HEK293T (cell line): ENCODE data around the gene PSD2.

Experiments used
- CTCF ChIA-PET: fragments of 350-600 bp; formaldehyde crosslinking; extraction: SDS; loops from one replicate; lab custom pipeline; 2021; ENCODE audit warnings: antibody characterized with exemption, inconsistent platforms; lab: Yijun Ruan, JAX
- POLR2A ChIA-PET: fragments of 350-600 bp; formaldehyde crosslinking; extraction: SDS; loops from one replicate; lab custom pipeline; 2020; ENCODE audit warnings: antibody characterized with exemption, inconsistent platforms; lab: Yijun Ruan, JAX
- DNase-seq: peaks from one replicate; pipeline ENCODE4 v3.0.0; 2012; ENCODE audit warnings: mixed read lengths; ENCODE audit errors: extremely low spot score
- ARNT ChIP-seq: fragments of 450-650 bp; IDR thresholded peaks from 2 replicates; pipeline ENCODE4 v1.6.1; 2017; ENCODE audit warnings: mild to moderate bottlenecking
- BHLHE40 ChIP-seq: fragments of 450-650 bp; IDR thresholded peaks from 2 replicates; pipeline ENCODE4 v1.6.1; 2016; ENCODE audit warnings: mild to moderate bottlenecking, moderate library complexity, borderline replicate concordance
- CTBP1 ChIP-seq: fragments of 450-650 bp; IDR thresholded peaks from 2 replicates; pipeline ENCODE4 v1.6.1; 2016; ENCODE audit warnings: borderline replicate concordance
- FOXA1 ChIP-seq: fragments of 450-650 bp; IDR thresholded peaks from 2 replicates; pipeline ENCODE4 v1.6.1; 2016; ENCODE audit warnings: mild to moderate bottlenecking
- FOXK2 ChIP-seq: fragments of 450-650 bp; IDR thresholded peaks from 2 replicates; pipeline ENCODE4 v1.6.1; 2016; ENCODE audit warnings: mild to moderate bottlenecking
- FOXM1 ChIP-seq: fragments of 450-650 bp; IDR thresholded peaks from 2 replicates; pipeline ENCODE4 v1.6.1; 2017; ENCODE audit warnings: mild to moderate bottlenecking, borderline replicate concordance
- HDGF ChIP-seq: fragments of 450-650 bp; IDR thresholded peaks from 2 replicates; pipeline ENCODE4 v1.6.1; 2017; ENCODE audit warnings: antibody characterized with exemption, borderline replicate concordance
- L3MBTL2 ChIP-seq: fragments of 450-650 bp; conservative IDR thresholded peaks from 2 replicates; pipeline ENCODE4 v1.6.1; 2016; ENCODE audit warnings: mild to moderate bottlenecking
- LEF1 ChIP-seq: fragments of 450-650 bp; IDR thresholded peaks from 2 replicates; pipeline ENCODE4 v1.6.1; 2017; ENCODE audit warnings: mild to moderate bottlenecking, borderline replicate concordance
- NFRKB ChIP-seq: fragments of 450-650 bp; IDR thresholded peaks from 2 replicates; pipeline ENCODE4 v1.6.1; 2016; ENCODE audit warnings: mild to moderate bottlenecking, moderate library complexity
- SP1 ChIP-seq: fragments of 450-650 bp; IDR thresholded peaks from 2 replicates; pipeline ENCODE4 v1.6.1; 2017
- SUZ12 ChIP-seq: fragments of 450-650 bp; IDR thresholded peaks from 2 replicates; pipeline ENCODE4 v1.6.1; 2016; ENCODE audit warnings: mild to moderate bottlenecking
- TARDBP ChIP-seq: fragments of 450-650 bp; IDR thresholded peaks from 2 replicates; pipeline ENCODE4 v1.6.1; 2016
- ZNF384 ChIP-seq: fragments of 450-650 bp; IDR thresholded peaks from 2 replicates; pipeline ENCODE4 v1.6.1; 2016
- TF ChIP-seq, protein P1 (sequence below): fragments of 450-650 bp; IDR thresholded peaks from 2 replicates; pipeline ENCODE4 v1.6.1; 2016

The PSD2 gene

DNA sequence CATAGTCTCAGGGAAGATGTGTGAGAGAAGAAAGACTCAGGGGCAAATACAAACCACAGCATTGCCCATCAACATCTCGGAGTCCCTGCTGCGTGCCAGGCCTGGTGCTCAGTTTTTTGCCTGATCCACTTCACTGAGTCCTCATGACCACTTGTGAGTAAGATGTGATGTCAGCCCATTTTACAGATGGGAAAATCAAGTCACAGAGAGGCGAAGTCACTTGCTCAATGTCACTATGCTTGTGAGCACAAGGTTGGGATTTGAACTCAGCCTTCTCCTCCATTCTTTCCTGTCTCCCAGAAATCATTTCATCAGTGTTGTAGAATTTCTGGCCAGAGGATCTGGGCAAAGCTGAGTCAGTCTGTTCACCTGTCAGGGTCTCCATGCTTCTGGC lies 34.6 kb upstream of the PSD2 start:
- no peak for DNase-seq
- CTCF ChIA-PET = interaction anchor here (1.1 kb wide), 1 partner anchor 70 kb away, joined by 3 read pairs; no protein-coding TSS in a partner anchor
- TF ChIP-seq NFRKB (no peak), LEF1 (no peak), ZNF384 (no peak), TARDBP (no peak), SP1 (no peak), FOXK2 (no peak)
- POLR2A ChIA-PET = no interaction called here

DNA sequence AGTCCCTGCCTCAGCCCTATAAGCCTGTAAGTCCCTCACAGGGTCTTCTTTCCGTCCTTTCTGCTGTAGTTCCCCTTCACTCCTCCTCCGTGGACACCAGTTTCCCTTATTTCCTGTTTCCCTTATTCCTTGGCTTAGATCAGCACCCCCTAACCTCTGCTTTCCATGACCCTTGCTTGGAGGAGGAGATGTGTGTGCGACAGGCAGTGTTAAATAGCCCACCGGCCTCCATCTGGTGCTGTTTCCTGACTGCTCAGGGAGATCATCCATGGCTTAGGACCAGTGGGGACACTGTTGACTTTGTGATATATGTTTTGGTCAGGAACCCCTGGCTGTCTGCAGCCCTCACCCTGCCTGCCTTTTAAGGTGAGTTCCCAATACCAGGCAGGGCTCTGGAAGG lies 34.1 kb upstream of the PSD2 start:
- DNase-seq = no peak
- TF ChIP-seq NFRKB (no peak), L3MBTL2 (no peak), LEF1 (no peak), ARNT (no peak), HDGF (no peak), BHLHE40 (no peak)
- POLR2A ChIA-PET = no interaction called here
- CTCF ChIA-PET = interaction anchor here (0.7 to 1.1 kb wide), 2 partner anchors 71 to 265 kb away, joined by 3 read pairs; no protein-coding TSS in a partner anchor

DNA sequence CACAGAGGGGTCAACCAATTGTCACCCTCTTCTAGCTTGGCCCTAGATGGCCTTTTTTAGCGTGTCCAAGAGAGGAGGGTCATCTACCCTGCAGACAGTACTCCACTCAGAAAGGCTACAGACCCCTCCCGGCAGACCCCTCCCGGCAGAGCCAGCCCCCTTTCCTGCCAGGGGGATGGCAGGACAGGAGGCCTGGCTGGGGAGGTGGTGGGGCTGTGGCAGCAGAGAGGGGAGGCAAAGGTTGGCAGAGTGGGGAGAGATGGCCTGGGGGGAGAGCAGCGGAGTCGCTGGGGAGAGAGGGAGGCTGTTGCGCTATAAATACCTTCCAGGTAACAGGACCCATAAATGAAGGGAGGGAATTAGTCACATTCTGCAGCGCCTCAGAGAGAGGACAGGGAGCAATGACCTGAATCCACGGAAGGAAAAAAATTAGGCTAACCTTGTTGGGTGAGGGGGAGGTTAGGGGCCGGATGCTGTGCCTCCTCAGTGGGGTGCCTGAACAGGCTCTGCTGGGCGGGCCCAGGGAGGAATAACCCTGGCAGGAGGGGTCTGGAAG lies 32.9 kb upstream of the PSD2 start:
- POLR2A ChIA-PET = no interaction called here
- TF ChIP-seq SUZ12 (no peak), FOXA1 (no peak), BHLHE40 (no peak), ZNF384 (no peak), NFRKB (no peak), FOXM1 (no peak), CTBP1 (no peak), L3MBTL2 (no peak)
- CTCF ChIA-PET = interaction anchor here (0.8 kb wide), 1 partner anchor 13 kb away, joined by 6 read pairs; no protein-coding TSS in a partner anchor
- no peak for DNase-seq

DNA sequence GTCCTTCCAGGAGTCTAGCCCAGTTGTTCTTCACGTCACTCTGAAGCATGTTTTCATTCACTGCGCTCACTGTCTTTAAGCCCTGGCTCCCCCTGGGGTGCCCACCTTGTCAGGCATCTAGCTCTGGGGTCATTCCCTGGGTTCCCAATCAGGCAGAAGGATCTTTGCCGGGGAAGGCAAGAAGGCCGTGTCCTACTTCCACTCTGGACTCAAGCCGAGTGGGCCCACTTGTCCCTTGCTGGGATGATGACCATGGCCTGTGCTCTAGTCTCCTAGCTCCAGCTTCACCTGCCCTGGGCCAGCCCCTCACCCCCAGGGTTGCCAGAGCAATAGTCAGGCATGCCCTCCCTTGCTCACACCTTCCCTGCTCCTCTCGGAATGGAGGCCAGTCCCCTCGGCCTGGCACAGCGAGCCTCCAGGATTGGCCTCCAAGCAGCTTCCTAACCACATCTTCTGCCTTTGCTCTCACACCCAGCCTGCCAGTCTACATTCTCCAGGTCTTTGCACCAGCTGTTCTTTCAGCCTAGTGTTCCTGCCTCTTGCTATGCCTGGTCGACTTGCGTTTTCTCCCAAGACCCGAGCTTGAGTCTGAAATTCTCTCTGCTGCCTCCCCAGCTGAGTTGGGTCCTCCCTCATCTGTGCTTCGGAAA lies 32.2 kb upstream of the PSD2 start:
- TF ChIP-seq ZNF384 = no peak
- TF ChIP-seq ARNT = no peak
- TF ChIP-seq HDGF = no peak
- TF ChIP-seq LEF1 = no peak
- no peak for TF ChIP-seq FOXK2
- POLR2A ChIA-PET = no interaction called here
- CTCF ChIA-PET = interaction anchor here (0.6 to 0.9 kb wide), 2 partner anchors 115 to 136 kb away, joined by 4 read pairs; partner anchors contain the start of gene CXXC5
- no peak for DNase-seq

DNA sequence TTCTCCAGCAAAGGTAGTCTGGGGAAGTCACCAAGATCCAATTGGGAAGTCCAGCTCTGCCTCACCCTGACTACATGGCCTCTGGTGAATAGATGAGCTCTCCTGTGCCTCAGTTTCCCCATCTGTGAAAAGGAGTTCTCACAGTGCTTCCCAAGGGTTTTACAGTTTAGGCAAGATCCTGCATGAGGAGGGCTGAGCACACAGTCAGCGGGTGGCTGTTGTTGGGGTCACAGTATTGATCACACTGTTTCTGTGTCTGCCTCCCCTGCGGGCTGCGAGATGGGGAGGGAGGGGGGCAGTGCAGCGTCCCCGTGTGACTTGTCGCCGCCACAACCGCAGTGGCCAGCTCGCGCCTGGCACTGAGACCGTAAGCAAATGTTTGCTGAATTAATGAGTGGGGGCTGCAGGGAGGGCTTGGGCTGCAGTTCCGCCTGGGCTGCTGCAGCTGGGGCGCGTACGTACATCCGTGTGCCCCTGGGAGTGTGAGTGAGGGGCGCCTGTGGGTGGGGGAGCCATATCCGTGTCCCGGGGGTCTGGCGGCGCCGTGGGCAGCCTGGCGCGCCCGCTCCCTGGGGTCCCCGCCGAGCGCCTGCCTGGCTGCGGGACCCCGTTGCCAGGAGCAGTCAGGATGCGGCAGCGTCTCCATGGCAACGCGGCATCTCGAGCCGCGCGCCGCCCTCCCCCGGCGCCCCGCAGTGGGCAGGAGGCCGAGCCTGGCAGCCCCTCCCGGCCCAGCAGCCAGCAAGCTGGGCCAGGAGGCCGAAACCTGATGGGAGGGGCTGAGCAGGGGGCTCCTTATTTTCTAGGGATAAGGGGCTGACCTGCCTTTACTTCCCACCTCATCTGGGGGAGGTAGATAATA lies 31.4 kb upstream of the PSD2 start:
- POLR2A ChIA-PET = no interaction called here
- TF ChIP-seq LEF1 (no peak), BHLHE40 (no peak)
- TF ChIP-seq, protein P1, sequence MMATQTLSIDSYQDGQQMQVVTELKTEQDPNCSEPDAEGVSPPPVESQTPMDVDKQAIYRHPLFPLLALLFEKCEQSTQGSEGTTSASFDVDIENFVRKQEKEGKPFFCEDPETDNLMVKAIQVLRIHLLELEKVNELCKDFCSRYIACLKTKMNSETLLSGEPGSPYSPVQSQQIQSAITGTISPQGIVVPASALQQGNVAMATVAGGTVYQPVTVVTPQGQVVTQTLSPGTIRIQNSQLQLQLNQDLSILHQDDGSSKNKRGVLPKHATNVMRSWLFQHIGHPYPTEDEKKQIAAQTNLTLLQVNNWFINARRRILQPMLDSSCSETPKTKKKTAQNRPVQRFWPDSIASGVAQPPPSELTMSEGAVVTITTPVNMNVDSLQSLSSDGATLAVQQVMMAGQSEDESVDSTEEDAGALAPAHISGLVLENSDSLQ = no peak
- CTCF ChIA-PET = interaction anchor here (0.9 to 2.4 kb wide), 4 partner anchors 13 to 137 kb away, joined by 3 to 15 read pairs (median 8); no protein-coding TSS in a partner anchor
- DNase-seq = no peak

DNA sequence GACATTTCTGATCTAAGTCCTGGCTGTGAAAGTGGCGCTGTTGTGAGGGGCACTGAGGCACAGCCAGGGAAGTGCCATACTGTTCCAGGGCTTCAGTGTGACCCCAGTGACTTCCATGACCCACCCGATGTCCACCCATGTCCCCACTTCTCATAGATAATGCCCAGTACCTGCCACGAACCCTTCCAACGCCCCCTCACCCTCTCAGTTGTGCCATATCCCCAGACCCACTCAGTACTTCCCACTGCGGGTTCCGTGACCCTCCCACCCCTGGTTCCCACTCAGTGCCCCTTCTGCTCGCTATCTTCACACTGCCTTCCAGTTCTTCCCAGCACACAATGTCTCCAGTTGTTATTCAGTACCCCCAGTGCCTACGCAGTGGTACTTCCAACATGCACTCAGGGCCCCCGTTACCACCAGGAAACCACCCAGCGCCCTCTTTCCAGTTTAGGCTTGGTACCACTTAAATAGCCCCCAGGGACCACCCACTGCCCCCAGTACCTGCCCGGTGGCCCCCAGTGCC lies 30.7 kb upstream of the PSD2 start:
- ChIA-PET CTCF (interaction anchor here (0.6 to 2.4 kb wide), 28 partner anchors 8 to 387 kb away, joined by 3 to 26 read pairs (median 4); partner anchors contain the start of gene CXXC5), POLR2A (no interaction called here)
- TF ChIP-seq ARNT = no peak
- no peak for TF ChIP-seq SP1
- no peak for TF ChIP-seq SUZ12
- TF ChIP-seq BHLHE40 = no peak
- TF ChIP-seq TARDBP = no peak
- TF ChIP-seq FOXM1 = no peak
- no peak for TF ChIP-seq CTBP1
- TF ChIP-seq, protein P1 = no peak
- TF ChIP-seq FOXA1 = no peak
- DNase-seq = no peak
